ENCODE data around the gene CCDC97. TPM values are rescaled to one million over a fixed set of nuclear protein-coding genes. Genes with fewer than 3 reads are reported as not detected.
A peak's percentile ranks its signal among the peaks of the same experiment; 100 is the strongest.
"Not testable (repeated sequence)": the region's sequence is repeated elsewhere in the genome, so short reads cannot be mapped to it uniquely, and the experiment has no call there.

Gene CCDC97
- 7.0 TPM for total RNA-seq

DNA sequence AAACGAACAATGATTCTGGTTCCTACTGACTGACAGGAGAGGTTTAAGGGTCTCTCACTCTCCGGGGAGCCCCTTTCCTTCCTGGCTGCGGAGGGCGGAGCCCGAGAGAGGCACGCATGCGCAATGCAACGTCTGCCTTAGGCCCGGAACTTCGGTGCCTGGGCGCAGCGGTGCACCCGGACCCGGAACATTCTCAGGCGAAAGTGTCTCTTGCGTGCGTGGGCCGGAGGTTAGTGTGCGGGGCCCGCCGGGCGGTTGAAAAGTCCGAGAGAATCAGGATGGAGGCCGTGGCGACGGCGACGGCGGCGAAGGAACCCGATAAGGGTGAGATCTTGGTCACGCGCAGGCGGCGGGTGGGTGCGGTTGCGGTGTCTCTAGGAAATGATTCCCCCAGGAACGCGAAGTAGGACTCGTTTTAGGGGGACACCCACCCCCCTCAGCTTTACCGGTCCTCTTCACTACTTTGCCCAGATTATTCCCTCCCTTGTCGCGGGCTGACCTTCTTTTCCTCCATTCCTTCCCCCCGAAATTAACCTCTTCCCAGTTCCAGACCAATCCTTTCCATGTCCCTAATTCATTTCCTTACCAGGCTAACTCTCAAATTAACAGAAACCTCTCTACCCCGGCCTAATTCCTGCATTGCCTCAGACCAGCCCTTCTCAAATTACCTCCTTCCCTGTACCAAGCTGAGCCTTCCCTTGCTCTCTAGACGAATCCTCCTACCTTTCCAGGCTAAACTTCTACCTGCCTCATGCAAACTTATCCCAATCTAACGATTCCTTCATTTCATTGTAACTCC, at the start of gene CCDC97:
CCDC97 (plus strand) TSS at position 140 of the 799 bp plus-strand sequence; CDS start at position 279, 139 bp downstream.
- DNase-seq = peak; percentile 89

DNA sequence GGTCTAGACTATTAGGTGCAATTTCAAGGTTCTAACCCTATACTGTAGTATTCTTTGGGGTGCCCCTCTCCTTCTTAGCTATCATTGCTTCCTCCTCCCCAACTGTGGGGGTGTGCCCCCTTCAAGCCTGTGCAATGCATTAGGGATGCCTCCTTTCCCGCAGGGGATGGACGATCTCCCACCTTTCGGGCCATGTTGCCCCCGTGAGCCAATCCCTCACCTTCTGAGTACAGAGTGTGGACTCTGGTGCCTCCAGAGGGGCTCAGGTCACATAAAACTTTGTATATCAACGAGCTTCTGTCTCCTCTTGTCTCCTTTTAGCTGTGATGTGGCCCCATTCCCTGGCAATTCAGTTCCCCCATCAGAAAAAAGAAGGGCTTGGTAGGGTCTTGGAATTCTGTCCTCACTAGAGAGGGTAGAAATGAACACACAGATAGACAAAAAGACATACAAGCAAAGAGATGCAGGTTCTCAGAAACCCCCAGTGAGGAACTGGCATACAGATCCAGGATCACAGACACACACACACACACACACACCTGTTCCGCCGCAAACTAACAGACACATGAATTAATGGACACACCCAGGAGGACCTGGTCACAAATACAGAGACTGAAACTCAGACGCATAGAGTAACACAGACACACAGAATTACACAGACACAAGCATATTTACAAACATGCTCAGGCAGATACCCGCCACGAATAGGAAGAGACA, 48.3 kb upstream of the CCDC97 start:
- no peak for DNase-seq

DNA sequence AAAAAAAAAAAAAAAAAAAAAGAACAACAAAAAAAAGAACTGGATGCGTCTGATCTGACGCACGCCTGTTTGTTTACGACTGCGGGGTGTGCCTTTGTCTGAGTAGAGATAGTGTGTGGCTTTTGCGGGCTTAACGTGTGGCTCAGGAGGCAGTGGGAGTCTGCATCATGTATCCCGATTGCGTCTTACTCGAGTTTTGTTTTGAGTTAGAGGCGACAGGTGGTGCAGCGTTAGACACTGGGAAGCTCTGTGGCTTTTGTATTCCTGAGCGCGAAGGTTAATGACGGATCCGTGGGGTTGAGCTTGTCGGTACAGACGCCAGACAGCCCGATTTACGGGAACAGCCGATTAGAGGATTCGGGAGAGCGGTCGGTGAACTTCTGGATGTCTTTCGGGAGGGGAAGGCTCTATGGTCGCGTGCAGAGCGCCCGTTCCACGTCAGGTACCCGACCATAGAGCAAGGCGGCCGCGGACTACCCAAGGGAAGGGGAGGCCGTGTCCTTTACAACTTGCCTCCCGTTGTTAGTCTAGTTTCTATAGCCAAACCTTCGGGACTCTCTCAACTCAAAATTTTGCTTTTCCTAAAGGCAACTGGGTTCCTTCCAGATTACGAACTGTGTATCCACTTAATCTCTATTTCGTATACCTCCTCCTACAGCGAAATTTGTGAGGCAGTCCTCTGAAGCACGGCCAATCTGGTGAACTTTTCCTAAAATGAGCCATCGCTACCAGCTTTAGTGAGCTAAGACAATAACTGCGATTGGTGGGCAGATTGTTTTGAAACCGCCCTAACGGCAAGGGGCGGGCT, 46.7 kb upstream of the CCDC97 start:
- DNase-seq = peak; percentile 46

DNA sequence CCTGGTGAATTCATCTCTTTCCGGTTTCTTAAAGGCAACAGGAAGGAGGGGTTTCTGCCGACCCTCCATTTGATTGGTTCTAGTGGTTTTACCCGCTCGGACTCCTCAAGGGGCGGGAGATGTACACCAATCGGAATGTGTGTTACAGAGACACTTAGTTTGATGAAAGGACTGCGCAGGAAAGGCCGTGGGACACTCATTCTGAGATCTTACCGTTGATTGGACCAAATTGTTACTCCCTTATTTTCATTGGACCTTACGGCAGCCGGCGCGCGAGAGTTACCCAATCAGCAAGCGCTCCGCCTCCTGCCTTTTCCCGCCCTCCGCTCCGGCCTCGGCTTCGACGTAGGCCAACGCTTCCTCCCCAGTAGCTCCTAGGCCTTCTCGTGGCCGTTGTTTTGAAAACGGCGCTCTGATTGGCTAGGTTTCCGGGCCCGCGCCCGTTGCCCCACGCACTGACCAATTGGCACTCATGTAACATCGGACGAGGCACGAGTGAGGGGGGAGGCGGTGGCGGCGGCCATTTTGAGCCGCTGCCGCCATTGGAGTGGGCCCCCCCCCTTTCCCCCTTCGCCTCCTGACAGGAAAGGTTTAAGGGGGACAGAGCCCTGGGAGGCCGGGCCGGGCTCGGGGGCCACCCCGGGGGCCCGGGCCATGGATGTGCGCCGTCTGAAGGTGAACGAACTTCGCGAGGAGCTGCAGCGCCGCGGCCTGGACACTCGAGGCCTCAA, 46.0 kb upstream of the CCDC97 start, which contains the start of gene HNRNPUL1:
HNRNPUL1 (plus strand) TSS at position 523 of the 731 bp plus-strand sequence; CDS start at position 655, 132 bp downstream.
- DNase-seq = peak; percentile 100

DNA sequence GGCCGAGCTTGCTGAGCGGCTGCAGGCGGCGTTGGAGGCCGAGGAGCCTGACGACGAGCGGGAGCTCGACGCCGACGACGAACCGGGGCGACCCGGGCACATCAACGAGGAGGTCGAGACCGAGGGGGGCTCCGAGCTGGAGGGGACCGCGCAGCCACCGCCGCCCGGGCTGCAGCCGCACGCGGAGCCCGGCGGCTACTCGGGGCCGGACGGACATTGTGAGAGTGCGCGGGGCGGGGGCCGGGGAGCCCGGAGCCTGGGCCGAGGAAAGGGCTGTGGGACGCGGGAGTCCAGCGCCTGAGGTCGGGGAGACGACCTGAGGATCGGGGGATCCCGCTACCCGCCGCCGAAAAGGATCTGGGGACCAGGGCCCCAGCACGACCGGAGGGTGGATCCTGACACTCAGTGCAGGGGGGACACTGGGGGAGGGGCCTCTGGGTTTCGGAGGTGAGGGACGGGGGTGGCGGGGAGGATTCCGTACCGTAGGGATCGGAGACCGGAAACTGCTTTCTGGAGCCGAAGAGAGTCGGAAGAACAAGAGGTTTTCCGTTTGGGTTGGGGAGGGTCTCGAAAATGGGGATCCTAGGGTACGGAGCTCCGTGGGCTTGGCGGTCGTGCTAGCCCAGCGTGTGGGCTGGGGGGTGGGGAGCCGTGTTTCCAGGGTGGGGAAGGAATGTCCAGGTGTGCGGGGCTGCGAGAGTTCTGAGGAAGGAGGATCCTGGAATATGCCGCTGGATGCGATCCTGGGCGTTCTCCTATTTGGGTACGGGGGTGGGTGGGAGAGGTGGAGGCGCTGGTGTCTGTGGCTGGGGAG, 45.2 kb upstream of the CCDC97 start:
- peak; percentile 41 for DNase-seq

DNA sequence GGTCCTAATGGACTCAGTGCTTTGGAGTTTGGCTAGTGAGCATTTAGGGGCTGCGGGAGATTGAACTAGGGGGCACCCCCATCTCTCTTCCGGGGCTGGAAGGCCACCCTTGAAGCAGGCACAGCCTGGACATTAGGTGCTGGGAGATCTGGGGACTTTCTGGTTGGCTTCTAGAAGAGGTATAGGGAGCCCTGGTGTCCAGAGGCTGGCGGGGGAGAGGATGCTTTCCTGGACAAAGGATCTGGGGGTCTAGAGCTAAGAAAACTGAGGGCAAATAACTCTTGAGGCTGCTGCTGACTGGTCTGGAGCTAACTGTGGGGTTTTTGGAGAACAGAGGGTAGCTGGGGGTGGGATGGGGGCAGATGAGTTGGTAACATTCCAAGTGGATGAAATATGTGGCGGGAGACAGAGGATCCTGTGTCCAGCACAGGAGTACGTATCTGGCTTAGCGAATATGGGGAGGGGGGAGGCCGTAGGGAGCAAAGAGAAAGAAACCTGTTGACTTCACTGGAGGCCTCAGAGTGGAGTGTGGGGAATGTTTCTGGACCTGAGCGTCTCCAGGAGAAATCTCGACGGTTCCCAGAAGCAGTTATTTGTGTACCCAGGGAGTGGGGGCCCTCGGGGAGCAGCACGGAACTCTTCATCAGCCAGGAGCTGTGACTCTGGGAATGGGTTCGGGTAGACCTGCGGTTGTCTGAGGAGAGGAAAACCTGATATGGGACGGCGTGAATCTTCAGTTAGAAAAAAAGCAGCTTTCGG, 44.4 kb upstream of the CCDC97 start:
- DNase-seq = no peak

DNA sequence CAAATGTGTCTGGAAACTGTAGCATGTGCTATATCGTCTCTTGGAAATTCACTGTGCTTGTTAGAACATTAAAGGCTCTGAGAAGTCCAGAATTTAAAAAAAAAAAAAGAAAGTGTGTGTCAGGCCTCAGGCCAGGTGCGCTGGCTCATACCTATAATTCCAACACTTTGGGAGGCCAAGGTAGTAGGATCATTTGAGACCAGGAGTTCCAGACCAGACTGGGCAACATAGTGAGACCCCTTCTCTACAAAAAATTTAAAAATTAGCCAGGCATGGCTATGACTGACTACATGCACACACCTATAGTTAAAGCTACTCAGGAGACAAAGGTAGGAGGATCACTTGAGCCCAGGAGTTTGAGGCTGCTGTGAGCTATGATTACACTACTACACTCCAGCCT, 40.9 kb upstream of the CCDC97 start:
- DNase-seq = no peak

DNA sequence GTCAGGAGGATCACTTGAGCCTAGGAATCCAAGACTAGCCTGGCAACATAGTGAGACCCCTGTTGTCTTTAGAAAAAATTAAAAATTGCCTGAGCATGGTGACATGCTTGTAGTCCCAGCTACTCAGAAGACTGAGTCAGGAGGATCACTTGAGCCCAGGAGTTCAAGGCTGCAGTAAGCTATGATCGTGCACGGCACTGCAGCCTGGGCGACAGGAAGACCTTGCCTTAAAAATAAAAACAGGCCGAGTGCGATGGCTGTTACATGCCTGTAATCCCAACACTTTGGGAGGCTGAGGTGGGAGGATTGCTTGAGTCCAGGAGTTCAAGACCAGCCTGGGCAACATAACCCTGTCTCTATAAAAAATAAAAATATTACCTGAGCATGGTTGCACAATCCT, 40.4 kb upstream of the CCDC97 start:
- DNase-seq = no peak

DNA sequence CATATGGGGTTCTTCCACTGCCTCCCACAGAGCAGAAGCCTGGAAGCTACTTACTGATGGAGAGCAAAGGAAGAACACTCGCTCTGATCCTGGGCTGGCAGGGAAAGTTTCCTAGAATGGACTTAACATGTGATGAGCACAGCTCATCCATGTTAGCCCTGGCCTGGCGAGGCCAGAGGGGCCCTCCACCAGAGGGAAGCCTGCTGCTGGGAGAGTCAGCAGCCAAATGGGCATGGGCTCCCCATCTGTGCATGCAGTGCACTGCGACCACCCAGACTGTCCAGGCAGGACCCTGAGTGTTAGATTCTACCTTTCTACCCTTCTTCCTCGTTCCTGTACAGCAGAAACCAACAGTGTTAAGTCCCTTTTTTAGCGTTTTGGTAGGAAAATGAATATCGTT, 36.9 kb upstream of the CCDC97 start:
- DNase-seq = no peak

DNA sequence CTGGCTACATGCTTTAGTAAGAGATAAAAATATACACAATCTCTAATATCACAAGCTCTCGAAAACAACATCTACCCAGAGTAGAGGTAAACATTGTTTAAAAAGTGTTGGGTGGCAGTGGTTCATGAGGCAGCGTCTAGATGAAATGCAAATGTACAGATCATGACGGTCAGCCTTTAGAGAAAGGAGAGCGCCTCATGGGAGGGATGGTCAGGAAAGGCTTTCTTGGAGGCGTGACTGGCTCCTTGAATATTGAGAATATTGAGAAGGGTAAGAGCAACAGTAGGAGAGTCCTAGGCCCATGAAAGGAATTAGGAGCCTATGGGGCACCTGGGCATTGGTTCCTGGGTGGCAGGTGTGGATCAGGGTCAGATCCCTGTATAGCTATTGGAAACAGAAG, 35.2 kb upstream of the CCDC97 start:
- no peak for DNase-seq

DNA sequence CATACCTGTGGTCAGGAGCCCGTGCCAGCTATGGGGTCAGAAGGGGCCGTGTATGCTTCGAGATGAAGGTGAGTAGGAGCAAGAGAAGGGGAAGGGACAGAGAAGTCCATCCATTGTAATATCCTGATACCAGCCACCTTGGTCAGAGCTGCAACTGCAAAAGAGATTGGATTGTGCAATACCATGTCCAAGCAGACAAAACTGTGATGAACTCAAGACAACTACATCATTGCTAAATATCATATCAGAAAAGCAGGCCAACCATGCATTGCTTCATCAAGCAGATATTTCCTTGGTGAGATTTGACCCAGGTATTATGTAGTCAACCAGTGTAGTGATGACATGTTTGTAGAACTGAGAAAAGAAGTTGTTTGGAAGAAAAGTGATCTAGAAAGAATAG, 33.7 kb upstream of the CCDC97 start:
- DNase-seq = no peak

DNA sequence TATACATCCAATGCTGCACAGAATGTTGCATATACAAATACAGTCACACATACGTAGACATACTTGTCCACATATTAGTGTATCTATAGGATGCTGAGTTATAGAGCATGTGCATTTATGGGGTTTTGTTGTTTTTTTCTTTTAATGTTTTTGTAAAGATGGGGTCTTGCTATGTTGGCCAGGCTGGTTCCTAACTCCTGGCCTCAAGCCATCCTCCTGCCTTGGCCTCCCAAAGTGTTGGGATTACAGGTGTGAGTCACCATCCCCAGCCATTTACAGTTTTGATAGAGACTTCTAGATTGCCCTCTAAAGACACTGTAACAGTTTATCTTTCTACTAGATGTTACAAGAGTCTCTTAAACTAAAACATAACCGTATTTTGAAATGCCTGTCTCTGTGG, 31.5 kb upstream of the CCDC97 start:
- no peak for DNase-seq

DNA sequence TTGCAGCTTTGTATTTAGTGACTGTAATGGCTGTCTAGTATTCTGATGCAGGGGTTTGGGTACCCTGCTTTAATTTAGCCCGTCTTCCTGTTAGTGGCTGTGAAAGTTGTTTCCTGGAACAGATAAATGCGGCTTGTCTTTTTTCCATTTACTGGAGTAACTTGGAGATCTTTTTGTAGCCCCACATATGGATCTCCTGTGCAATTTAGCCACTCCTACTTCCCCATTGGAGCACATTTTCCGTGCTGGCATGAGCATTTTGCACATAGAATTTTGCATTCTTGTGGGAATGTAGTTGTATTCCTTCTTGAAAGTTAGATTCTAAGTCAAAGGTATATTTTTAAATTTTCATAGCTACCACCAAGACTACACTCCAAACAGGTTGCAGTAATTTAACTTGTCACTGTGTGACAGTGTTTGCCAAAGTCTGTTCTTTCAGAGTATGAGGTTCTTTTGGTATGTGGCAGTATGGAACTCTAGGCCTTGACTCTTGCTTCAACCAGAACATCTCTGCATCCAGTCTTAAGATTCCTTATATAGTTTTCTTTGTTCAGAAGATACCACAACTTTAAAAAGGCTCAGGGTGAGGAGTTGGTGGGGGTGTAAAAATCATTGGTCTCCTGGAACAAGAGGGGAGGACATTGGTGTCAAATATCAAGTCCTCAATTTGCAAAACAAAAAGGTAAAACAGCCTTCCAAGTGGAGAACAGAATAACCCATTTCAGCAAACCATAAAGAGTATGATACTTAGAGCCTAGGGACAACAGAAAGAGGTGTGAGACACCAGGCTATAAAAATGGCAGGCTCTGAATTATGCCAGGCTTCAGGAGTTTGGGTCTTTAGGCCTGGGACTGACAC, 21.1 kb upstream of the CCDC97 start:
- no peak for DNase-seq

DNA sequence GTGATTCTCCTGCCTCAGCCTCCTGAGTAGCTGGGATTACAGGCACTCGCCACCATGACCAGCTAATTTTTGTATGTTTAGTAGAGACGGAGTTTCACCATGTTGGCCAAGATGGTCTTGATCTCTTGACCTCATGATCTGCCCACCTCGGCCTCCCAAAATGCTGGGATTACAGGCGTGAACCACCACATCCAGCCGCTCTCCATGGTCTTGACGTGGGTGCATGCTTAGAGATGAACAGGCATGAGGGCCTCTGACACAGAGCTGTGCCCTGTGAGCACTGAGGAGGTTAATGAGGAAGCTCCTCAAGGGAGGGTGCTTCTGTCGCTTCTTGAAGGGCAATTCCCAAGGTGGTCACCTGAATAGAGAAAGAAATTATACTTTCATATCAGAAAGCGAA, 20.2 kb upstream of the CCDC97 start:
- not testable (repeated sequence) for DNase-seq

DNA sequence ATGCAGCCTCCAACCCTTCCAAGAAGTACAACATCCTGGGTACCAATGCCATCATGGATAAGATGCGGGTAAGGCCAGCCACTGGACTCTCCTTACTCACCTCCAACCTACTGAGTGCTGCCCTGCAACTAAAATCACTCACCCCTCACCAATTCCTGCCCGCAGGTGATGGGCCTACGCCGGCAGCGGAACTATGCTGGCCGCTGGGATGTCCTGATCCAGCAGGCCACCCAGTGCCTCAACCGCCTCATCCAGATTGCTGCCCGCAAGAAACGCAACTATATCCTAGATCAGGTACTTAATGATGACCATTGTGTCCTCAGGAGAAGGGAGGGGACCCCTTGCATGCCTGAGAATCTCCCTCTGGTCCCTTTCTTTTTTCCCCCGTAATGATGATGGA, 15.6 kb upstream of the CCDC97 start:
- DNase-seq = no peak

DNA sequence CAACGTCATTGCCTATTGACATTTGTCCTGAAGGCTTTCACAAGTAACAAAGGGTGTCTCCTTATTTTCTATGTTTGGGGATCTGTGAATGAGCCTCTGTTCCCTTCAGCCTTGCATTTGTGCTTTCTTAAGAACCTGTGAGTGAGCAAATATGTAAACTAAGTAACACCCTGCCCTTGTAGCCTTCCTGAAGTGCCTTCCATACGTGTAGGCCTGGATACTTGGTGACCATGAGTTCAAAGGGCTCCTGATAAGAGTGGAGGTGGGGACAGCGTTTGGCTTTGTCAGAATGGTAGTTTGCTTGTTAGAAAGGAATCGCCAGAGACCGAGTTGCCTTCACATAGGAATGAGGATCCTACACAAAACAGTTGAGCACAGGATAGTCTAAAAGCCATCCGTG, 14.5 kb upstream of the CCDC97 start:
- no peak for DNase-seq

DNA sequence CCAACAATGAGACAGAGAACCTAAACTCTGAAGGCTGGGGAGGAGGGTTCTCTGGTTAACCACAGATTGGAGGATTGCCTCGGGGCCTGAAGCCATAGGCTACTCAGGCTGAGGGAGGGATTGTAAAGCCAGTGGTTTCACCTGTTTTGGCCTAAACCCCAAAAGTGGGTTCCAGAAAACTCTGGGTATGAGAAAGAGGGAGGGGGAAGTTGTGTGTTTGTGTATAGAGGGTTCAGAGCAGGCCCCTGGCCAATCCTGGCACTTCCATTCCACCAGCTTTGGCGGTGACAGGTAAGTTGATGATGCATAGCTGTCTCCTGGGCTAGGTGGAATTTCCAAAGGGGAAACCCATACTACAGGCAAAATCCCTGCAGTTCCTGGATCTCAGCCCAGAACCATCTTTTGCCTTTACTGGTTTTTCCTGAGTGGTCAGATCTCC, 13.5 kb upstream of the CCDC97 start:
- no peak for DNase-seq

DNA sequence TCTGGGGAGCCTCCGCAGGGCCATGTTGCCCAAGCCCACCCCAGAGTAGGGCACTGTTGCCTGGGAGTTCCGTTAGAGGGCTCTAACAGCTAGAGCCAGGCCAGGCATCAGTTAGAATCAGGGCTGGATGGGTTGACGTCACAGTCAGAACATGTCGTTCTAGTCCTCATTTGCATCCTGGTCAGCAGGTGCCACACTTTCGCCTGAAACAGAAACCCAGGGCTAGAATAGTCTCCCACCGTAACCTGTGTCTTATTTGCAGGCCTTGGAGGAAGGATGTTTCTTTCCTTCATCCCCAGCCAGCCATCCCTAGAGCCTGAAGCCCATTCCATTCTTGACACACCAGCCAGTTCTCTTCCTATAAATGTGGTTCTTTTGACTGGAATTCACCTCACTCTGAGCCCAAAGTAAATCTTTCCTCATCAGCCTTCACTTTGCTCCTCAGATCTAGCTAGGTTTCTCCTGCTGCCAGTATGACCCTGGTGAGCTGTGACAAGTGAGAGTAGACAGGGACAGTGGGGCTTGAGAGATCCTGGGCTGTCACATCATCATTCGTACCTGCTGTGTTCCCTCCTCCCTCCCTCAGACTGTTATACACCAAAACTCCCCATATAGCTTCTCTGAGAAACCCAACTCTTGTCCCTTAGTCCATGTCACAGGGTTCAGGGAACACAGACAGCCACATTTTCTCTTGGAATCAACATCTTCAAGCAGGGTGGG, 12.2 kb upstream of the CCDC97 start:
- DNase-seq = no peak
